GM11168 (cell line): Measurements from ENCODE around the gene PRKCQ.
"Not testable (repeated sequence)": the region's sequence is repeated elsewhere in the genome, so short reads cannot be mapped to it uniquely, and the experiment has no call there.

Source experiments
- in situ Hi-C: fragments of 300-500 bp; cut with MboI; formaldehyde crosslinking; loops from one replicate; pipeline ENCODE4 v1.12.0; 2022; ENCODE audit warnings: low sequenced_read_pairs; ENCODE audit not compliant: unreplicated experiment

The PRKCQ gene

DNA sequence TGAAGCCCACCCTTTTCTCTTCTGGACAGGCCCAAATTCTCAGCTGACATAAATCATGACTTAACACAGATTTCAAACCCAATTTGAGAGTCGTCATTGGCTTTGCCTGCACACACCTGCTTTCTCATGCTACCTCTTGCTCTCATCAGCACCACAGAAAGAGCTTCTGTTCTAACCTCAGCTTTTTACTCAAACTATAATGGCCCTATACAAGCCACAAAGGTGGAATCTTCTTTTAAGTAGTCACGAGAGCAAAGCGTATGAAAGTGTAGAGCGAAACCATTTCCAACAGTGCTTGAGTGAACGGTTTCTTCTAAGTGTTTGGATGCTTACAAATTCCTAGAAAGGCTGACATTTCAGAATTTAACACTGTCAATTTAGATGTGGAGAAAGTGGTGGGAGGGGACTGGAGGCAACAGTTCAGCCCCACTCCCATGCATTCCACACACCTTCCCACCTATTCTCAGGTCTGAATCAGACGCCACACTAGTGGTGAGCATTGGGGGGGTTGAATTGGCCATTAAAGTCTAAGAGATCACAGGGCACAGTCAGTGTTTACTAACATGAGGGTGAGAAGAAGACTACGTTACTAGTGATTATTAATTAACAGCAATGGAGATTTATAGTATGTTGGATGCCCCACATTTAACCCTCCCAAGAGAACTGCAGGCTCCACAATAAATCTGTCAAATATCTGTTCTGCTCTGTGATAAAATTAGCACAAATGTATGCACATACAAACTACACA is 114.0 kb downstream of the PRKCQ start:
- in situ Hi-C loops = no loop called here

DNA sequence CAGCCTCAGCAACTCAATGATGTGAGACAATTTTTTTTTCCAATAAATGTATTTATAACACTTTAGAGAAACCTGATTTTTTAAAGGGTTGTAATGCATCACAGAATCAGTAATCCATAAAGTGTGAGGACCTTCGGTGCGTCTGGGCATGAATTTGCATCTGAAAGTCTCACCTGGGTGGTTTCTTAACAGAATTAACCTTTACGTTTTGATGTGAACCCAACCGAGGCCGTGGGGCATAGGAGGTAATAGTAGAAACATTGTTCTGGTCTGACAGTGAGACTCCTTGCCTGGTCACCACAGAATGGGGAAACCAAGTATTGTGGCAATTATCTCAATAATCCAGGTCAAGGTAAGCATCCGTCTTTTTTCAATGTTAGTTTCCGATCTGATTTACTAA is 114.6 kb downstream of the PRKCQ start:
- in situ Hi-C loops = no loop called here

DNA sequence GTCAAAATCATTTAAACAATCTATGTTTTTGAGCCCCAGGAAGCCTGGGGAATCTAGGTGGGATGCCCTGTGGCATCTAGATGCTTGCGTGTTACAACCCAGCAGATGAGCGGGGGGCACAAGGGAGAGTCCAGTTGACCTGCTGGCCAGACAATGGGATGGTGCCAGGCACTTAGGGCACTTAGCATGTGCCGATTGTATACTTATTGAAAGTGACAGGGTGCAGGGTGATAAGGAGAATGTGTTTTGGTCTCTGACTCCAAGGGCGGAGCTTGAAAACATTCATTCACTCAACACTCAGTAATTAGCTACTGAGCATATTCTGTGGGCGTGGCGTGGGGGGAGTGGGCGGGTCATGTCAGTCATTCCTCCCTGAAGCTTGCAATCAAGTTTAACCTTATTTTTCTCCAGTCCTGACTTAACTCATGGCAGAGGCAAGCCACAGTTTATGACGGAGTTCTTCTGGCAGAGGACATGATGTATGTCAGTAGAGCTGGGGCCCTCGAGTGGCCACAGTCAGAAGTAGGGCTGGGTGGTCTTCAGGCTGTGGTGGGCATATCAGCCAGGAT is 115.1 kb downstream of the PRKCQ start:
- in situ Hi-C loops = no loop called here

DNA sequence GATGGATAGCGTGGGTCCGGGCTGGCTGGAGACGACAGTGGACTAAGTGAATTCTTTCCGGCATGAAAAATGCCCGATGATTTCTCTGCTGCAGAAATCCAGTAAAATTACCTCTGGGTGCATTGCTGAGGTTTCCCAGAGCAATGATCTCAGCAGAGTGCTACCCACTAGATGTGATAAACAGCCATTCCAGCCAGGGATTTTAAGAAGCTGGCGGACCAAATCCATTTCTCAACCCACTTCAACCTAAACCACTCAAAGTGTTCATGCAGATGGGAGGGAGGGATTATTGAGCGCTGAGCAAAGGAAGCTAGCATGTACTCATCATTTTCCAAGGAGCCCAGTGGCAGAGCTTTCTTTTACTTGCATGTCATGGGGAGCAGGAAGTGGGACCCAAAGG is 116.7 kb downstream of the PRKCQ start:
- in situ Hi-C loops = no loop called here

DNA sequence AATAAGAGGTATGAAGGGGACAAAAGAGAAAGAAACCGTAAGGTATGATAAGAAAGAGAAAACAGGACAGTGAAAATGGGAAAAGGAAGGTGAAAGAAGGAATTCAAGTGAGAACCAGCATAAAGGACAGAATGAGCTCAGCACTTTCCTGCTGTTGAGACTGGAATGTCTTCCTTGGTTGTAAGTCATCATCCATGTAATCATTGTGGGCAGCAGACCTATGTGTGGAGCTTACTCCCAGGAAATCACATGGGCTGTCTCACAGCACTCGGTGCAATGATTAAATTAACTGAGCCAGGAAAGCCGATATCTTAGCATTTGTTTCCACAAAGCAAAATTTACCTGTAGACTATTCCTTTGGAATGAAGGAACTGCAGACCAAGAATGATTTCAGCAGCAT is 118.1 kb downstream of the PRKCQ start:
- in situ Hi-C loops = no loop called here

DNA sequence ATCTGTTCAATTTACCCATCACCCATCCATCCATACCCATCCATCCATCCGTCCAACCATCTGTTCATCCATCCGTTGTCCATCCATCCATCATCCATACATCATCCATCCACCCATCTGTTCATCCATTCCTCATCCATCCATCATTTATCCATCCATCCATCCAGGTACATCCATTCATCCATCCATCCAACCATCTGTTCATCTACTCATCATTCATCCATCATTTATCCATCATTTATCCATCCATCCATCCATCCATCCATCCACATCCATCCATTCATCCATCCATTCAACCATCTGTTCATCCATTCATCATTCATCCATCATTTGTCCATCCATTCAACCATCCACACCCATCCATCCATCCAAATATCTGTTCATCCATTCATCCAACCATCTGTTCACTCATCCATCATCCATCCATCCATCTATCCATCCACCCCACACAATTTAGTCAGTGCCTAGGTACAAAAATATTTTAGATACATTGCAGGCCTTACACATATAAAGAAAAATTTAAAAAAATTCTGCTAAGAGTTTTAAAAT is 119.1 kb downstream of the PRKCQ start:
- in situ Hi-C loops = no loop called here

DNA sequence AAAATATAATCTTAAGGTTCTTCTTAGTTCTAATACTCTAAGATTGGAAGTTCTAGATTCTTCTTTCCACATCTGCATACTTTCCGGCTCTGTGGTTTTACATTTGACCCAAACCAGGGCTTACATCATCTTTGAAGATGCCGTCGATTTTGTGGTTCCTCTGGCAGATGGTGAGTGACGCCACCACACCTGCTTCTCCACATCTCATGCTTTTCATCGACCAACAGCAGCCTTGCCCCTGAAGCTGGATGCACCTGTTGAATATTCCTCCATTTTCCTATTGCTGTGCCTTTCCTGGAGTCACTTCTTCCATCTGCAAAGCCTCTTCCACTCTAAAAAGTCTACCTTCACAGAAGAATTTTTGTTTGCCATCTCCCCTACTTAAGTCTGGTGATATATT is 121.3 kb downstream of the PRKCQ start:
- in situ Hi-C loops = no loop called here

DNA sequence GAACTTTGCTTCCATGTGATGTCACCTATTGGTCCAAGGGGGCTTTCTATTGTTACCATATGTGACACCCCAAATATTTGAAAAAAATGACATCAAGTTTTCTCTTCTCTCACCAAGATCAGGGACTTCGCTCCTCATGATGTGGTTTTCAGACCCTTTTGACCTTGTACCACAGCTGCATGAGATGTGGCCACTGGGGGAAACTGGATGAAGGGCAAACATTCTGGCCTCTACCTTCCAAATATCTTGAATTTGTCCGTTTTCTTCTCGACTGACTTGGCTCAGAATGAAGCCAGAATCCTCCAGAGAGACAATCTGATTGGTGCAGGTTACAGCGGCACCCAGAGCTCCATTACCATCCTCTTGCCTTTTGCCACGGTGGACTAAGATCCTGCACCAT is 122.7 kb downstream of the PRKCQ start:
- in situ Hi-C loops = no loop called here

DNA sequence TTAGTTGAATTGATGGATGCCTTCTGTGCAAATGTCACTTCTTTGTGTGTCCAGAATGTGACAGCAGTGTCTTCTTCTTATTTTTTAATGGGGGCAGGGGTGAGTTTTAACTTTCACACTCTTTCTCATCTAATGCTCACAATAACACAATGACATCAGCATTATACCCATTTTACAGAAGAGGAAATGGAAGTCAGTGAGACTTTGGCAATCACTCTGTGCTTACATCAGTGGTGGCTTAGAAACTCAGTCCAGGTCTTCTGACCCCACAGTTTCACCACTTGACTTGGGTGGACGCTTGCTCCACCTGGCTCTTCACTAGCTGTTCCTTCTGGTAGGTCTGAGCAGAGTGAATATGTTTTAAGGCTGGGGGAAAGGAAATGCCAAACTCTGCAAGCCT is 124.0 kb downstream of the PRKCQ start:
- in situ Hi-C loops = no loop called here

DNA sequence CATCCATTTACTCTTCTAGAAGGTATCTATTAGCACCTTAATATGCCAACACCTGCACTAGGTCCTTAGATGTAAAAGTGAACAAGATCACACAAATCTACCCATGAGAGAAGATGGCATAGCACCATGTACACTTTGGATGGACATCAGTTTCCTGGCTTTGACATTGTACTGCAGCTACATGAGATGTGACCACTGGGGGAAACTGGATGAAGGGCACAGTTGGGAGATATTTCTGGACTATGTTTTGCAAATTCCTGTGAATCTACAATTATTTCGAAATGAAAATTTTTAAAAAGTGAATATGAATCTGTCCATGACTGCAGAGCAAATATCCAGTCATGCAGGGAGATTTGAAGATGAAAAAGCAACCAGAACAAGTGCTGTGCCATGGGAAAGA is 124.5 kb downstream of the PRKCQ start:
- in situ Hi-C loops = no loop called here

DNA sequence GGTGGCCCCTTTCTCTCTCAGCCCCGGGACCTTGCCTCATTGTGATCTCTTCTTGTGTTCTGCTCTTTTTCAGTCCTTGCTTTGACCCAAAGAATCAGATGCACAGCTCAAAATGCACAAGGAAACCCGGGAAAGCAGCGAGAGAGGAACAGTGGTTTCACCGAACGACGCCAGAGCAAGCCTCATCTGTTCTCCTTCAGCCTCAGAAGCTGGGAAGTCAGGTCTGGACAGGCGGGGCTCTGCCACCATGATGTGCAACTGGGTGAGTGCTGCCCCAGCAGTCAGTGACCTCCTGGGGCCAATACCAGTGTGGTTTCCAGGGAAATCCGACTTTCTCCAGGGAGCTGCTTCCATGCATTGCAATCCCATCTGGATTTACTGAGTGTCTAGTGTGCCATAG is 133.4 kb downstream of the PRKCQ start:
- in situ Hi-C loops = no loop called here

DNA sequence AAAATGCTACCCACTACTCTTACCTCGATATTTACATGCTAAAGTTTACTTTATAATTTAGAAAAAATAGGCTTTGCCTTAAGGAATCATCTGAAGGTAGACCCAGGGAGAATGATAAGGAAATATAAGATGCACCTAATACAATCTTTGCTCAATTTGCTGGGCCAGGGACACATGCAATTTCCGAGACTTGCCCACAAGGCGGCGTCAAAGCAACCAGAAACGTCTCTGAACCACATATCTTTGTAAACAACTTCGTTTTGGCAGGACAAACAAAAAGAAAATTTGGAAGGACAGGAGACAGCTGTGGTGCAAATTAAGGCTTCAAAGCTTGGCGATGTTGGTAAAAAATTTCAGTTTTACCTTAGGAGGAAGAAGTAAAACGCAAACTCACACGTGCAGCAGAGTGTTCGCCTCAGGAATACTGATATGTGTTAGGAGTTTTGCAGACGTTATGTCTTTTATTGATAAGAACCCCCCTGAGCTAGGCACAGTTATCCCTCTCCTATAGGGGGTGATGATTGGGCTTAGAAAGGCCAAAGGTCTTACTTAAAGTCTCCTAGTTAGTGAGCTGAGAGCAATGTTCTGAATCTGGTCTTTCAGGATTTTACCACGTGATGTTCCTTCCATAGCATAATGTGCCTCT is 134.3 kb downstream of the PRKCQ start:
- in situ Hi-C loops = no loop called here

DNA sequence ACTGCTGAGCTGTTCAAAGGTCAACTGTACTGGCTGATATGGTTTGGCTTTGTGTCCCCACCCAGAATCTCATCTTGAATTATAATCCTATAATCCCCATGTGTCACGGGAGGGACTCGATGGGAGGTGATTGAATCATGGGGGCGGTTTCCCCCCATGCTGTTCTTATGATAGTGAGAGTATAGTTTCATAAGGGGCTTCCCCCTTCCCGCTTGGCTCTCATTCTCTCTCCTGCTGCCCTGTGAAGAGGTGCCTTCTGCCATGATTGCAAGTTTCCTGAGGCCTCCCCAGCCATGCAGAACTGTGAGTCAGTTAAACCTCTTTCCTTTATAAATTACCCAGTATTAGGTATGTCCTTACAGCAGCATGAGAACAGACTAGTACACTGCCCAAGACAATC is 140.2 kb downstream of the PRKCQ start:
- in situ Hi-C loops = not testable (repeated sequence)

DNA sequence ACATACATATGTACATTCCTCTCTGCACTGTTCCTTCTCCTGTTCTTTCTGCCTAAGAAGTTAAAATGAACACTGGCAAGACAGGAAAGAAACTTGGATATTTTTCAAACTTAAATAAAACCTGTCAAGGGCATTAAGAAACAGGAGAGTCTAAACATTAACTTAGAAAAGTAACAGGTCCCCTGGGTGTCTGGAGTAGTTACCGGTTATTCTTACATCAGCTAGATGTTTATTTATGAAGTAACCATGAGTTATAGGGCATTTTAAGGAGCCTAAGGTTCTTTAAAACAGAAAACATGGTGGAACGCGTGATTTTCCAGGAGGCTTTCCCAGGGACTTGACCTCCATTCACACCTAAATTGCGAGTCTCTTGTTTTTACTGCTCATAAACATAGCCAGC is 148.2 kb downstream of the PRKCQ start:
- in situ Hi-C loops = no loop called here

DNA sequence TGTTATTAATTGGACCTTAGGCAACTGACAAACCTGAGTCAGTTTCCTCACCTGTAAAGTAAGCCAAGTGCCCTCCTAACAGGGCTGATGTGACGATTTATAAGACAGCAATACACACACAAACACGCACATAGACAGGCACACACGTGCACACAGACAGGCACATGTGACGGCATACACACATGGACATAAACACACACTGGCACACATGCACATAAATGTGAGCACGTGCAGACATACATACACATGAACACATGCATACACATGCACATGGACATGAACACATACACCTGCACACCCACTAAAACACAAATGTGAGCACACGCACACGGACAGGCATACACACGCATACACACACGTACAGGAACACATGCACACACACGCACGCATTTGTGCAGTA is 148.9 kb downstream of the PRKCQ start:
- in situ Hi-C loops = no loop called here

DNA sequence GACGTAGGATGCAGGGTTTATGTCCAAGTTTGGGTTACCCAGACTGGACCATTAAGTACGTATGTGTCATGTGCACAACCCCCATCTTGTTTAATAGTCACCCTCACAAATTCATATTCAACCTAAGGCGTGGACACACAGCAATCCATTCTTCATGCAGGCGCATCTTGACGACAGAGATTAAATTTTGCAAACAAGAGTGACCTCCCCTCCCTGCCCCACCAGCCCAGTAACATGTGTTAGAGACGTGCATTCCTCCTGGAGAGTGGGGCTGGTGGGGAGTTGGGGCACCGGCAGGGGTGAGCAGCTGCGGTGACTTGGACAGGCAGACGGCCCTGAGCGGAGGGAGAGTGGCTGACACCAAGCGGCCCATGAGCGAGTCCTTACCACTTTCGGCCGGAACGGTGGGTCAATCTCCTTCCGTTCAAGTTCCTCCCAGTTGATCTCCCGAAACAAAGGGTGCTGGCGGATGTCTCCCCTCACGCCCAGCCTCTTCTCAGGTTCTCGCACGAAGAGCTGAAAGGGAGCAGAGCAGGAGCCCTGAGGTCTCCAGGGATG is 149.6 kb downstream of the PRKCQ start:
- in situ Hi-C loops = no loop called here

DNA sequence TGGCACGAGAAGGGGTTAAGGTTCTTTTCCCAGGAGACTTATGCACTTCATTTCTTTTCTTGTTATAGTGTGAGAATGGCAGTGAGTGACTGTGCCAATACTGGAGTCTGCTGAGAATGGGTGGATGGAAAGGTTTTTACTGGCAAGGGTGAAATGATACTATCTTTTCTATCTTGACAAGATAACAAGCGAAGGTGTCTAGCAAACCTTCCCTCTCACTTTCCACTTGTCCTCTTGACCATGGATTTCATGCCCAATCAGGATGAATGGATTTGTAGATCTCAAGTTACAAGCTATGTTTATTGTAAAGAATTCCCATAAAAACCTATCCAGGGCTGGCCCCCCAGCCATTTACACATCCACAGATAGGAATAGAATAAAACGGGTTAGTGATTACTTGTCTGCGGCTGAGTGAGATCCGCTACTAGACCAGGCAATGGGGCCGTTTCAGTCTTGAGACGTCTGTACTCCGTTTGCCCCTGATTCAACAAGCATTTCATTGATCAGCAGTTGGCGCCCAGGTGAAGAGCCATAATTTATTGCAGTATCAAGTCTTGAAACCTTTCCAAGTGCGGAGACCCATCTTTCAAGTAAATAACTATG is 152.6 kb downstream of the PRKCQ start:
- in situ Hi-C loops = no loop called here

DNA sequence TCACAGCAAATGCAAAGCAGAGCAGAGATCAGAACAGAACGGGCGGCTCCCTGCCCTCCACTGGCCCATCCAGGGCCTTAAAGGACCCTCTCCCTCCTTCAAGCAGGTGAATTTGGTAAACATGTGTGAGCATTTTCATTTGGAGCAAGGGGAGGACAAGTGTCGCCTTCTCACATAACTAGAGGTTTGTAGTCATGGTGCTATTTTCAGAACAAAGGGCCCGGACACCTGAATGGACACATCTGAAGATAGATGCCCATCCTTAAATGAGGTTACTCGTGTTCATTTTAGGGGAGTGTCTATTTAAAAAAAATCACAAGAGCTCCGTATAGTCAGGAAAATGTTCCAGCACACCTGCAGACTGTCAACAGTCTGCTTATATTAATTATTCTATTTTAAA is 153.8 kb downstream of the PRKCQ start:
- in situ Hi-C loops = no loop called here

DNA sequence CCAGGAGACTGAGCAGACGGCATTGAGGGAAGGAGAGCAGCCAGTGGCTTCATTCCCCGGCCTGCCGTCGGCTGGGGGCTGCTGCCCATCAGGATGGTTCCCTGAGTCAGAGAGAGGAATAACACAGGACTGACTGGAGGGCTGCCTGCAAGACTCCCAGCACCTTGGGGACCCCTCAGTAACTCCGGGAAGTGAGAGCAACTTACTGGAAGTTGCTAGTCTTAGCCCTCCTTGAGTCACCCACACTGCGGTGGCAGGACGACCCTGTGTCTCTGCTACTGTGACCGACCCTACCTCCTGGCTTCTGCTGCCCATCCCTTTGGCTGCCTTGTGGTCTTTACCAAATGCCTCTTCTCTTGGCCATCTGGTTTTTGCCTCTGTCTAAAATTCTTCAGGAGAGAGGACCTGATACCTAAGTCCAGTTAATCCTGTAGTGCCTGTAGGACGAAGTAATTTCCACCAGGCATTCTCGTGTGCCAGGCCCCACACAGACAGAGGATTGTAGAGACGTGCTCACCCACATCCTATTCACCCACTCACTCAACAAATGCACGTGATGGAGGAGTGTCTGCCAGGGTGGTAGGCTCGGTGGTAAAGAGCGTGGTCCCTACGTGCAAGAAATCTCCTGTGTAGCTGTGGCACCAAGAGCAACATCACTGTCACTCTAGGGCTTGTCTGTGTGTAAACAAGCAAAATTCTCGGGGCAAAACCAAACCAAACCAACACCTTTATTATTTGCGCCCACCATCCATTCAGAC is 156.5 kb downstream of the PRKCQ start:
- in situ Hi-C loops = no loop called here

DNA sequence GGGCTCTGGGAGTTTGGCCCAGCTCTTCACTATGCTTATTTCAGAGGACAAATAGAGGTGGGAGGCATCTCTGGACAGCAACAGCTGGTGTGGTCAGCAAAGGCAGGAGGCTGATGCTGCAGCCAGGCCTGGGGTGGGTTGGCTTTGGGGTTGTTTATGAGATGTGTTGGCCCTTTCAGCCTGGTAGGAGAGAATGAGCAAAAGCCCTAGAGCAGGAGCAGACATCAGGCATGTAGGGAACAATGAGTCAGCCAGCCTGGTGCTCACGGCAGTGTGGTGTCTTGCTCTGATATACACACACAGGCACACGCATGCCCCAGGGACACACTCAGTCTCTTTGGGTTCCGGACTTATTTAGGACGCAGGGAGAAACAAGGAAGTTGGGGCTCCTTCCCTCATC is 157.1 kb downstream of the PRKCQ start:
- in situ Hi-C loops = no loop called here
